Fibroblast of lung (primary cell): Measurements from ENCODE around the gene MPZL2.

Experiments
- EZH2 ChIP-seq: IDR thresholded peaks from 2 replicates; pipeline ENCODE4 v1.5.1; 2012; ENCODE audit warnings: low read length, control low read depth, mild to moderate bottlenecking; ENCODE audit errors: missing control alignments
- TF ChIP-seq, protein P1 (sequence below), 2 donors: IDR thresholded peaks in 1 of 2; conservative IDR thresholded peaks in 1 of 2; 1 replicate in 1 of 2; 2 replicates in 1 of 2; pipeline ENCODE4 v1.5.1; 2011 to 2012; ENCODE audit warnings: low read length in 2 of 2, control low read depth in 1 of 2, inconsistent platforms in 1 of 2, low read depth in 1 of 2, mild to moderate bottlenecking in 1 of 2

DNA sequence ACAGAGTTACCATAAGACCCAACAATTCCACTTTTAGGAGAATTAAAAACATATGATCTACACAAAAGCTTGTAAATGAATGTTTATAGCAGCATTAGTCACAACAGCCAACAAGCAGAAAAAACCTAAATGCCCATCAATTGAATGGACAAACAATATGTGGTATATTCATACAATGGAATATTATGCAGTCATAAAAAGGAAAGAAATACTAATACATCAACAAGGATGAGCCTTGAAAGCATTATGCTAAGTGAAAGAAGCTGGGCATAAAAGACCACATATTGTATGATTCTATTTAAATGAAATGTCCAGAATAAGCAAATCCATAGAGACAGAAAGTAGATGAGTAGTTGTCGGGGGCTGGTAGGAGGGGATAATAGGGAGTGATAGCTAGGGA lies 5.0 kb downstream of the MPZL2 start:
- TF ChIP-seq, protein P1, sequence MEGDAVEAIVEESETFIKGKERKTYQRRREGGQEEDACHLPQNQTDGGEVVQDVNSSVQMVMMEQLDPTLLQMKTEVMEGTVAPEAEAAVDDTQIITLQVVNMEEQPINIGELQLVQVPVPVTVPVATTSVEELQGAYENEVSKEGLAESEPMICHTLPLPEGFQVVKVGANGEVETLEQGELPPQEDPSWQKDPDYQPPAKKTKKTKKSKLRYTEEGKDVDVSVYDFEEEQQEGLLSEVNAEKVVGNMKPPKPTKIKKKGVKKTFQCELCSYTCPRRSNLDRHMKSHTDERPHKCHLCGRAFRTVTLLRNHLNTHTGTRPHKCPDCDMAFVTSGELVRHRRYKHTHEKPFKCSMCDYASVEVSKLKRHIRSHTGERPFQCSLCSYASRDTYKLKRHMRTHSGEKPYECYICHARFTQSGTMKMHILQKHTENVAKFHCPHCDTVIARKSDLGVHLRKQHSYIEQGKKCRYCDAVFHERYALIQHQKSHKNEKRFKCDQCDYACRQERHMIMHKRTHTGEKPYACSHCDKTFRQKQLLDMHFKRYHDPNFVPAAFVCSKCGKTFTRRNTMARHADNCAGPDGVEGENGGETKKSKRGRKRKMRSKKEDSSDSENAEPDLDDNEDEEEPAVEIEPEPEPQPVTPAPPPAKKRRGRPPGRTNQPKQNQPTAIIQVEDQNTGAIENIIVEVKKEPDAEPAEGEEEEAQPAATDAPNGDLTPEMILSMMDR (conservative IDR thresholded peaks at IDR 0.05 in 1 of 2, IDR thresholded peaks at IDR 0.05 in 1 of 2; ENCODE audit: low read depth in 1 of 2, low read length in 2 of 2), result no peak
- TF ChIP-seq EZH2, result no peak
